NCI-H128 (cell line): ENCODE data around the gene ENTR1.

ENCODE experiments used
- DNase-seq: peaks from one replicate; lab custom pipeline; 2025; ENCODE audit not compliant: unreplicated experiment; lab: John Stamatoyannopoulos, UW

The ENTR1 gene

GRCh38 chr9:136363106-136363948, 47.1 kb downstream of the ENTR1 start, which contains the start of gene DNLZ:
DNLZ (minus strand) TSS chr9:136363744; CDS start chr9:136363714, 30 bp downstream.
- DNase-seq: peak; percentile 85

GRCh38 chr9:136362450-136362784, 48.0 kb downstream of the ENTR1 start:
- no peak for DNase-seq

- no peak for DNase-seq
These were observed 48.5 kb downstream of the ENTR1 start for GRCh38 chr9:136361754-136362449.

GRCh38 chr9:136361047-136361753, 49.2 kb downstream of the ENTR1 start:
- DNase-seq: no peak

- no peak for DNase-seq
These were observed 50.4 kb downstream of the ENTR1 start for GRCh38 chr9:136359774-136360718.

- no peak for DNase-seq
These were observed 51.5 kb downstream of the ENTR1 start for GRCh38 chr9:136358888-136359287.

GRCh38 chr9:136358016-136358415, 52.4 kb downstream of the ENTR1 start:
- DNase-seq: no peak

- no peak for DNase-seq
These were observed 53.1 kb downstream of the ENTR1 start for GRCh38 chr9:136357202-136357725.

- DNase-seq: no peak
These were observed 54.5 kb downstream of the ENTR1 start for GRCh38 chr9:136355616-136356557.

GRCh38 chr9:136354592-136355085, 55.8 kb downstream of the ENTR1 start:
- no peak for DNase-seq

- DNase-seq: no peak
These were observed 56.5 kb downstream of the ENTR1 start for GRCh38 chr9:136353757-136354488.

- no peak for DNase-seq
These were observed 57.3 kb downstream of the ENTR1 start for GRCh38 chr9:136353088-136353487.

- DNase-seq: no peak
These were observed 57.7 kb downstream of the ENTR1 start for GRCh38 chr9:136352682-136353081.
